Fibroblast of upper back skin (primary cell): ENCODE data around the gene REM2.
A peak's percentile ranks its signal among the peaks of the same experiment; 100 is the strongest.
"Not testable (repeated sequence)": the region's sequence is repeated elsewhere in the genome, so short reads cannot be mapped to it uniquely, and the experiment has no call there.

Experiments used
- DNase-seq: peaks from one replicate; pipeline ENCODE4 v3.0.0-alpha.2; 2013

The REM2 gene

DNA sequence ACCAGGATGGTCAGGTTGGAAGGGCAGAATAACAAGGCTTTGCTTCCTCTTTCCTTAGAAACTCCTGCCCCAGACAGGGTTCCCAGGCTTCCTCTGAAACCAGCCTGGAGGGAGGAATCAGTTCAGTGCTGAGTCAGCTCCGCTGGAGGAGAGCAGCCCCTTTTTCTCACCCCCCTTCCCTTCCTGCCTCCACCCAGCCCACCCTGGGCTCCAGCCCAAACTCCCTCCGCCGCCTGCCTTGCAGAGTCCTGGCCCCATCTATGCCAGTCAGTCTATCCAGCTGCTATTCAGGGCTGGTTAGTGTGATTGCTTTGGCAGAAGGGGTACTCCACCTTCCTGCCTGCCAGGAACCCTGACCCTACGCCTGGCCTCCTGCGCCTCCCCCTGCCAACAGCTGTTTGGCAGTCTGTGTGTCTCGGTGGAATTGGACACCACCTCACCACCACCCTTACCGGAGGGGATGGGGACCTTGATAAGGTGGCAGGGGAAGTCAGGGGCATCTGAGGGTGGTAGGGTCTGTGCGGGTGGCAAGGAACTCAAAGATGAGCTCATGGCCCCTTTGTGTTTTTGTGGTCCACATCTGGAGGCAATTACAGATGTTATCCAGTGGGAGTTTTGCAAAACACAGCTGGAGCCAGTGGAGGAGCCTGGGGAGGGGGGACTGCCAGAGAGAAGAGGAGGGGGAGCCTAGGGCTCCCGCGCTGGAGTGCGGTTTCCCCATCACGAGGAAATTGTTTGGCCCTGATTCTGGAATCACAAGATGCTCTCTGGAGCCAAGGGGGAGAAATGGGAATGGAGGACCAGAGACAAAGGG is 34.5 kb upstream of the REM2 start:
- DNase-seq, result peak; percentile 94

DNA sequence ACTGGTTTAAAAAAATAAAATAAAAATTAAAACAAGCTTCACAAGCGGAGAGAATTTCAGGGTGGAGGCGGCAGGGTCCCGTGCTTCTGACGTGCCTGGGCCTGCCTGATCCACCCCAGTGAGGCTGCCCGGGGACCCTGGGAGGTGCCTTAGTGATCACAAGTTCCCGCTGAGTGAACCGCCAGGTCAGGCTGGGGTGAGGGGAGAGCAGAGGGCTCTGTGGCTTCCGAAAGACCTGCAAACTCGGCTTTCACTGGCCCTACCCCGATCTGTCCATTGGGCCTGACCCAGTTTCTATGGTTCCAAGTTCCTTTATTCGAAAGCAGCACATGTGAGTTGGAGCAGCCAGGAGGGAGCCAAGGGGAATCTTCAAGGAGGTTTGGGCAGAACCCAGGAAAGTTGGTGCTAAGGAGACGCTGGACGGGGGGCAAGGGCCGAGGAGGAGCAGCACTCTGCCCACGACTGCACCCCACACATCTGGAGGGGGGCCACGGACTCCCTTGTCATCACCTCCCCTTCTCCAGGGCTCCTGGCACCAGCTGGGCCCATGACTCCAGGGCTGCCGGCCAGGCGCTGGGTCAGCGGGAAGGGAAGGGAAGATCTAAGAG is 33.7 kb upstream of the REM2 start:
- DNase-seq, result no peak

GRCh38 chr14:22850944-22851764 is 31.9 kb upstream of the REM2 start:
- peak; percentile 95 for DNase-seq

- DNase-seq, result not testable (repeated sequence)
Observed at GRCh38 chr14:22852178-22852577, 30.8 kb upstream of the REM2 start.

- DNase-seq, result no peak
Observed at GRCh38 chr14:22852599-22852939, 30.5 kb upstream of the REM2 start.

- peak; percentile 88 for DNase-seq
Observed at GRCh38 chr14:22852940-22853767, 29.9 kb upstream of the REM2 start.

DNA sequence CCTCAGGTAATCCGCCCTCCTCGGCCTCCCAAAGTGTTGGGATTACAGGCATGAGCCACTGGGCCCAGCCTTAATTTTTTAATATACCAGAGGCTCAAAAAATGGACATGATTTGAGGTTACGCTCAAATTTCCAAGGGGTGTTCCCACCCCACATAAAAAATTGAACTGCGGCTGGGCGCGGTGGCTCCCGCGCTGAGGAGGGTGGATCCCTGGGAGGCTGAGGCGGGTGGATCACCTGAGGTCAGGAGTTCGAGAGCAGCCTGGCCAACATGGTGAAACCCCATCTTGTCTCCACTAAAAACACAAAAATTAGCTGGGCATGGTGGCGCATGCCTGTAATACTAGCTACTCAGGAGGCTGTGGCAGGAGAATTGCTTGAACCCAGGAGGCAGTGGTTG is 28.7 kb upstream of the REM2 start:
- not testable (repeated sequence) for DNase-seq

DNA sequence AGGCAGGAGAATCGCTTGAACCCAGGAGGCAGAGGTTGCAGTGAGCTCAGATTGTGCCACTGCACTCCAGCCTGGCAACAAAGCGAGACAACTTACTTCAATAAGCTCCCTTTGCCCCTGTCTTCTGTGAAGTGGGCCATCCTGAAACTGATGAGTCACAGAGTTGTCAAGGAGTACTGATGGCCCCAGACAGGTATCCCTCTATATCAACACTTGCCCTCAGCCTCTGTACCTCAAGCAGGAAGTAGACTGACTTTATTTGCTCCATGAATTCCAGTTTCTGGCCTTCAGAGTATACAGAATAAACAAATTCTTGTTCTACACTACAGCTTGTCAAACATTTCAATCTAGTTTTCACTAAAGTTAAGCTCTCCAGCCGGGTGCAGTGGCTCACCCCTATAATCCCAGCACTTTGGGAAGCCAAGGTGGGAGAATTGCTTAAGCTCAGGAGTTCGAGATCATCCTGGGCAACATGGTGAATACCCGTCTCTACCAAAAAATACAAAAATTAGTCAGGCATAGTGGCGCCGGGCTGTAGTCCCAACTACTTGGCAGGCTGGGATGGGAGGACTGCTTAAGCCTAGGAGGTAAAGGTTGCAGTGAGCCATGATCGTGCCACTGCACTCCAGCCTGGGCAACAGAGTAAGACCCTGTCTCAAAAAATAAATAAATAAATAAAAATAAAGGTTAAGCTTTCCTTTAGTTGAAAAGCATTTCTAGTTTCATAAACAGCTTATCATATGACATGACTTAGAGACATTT is 27.9 kb upstream of the REM2 start:
- DNase-seq, result no peak

DNA sequence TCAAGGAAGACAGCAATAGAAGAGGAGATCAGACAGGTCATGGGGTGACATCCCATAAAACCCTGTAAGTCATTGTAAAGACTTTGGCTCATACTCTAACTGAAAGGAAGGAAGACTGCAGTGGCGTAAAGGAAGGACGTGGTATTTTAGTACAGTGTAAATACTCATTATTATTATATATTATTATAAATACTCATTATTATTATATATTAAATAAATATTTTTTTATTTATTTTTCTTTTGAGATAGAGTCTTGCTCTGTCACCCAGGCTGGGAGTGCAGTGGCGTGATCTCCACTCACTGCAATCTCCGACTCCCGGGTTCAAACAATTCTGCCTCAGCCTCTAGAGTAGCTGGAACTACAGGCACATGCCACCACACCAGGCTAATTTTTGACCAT is 26.6 kb upstream of the REM2 start:
- DNase-seq, result no peak

DNA sequence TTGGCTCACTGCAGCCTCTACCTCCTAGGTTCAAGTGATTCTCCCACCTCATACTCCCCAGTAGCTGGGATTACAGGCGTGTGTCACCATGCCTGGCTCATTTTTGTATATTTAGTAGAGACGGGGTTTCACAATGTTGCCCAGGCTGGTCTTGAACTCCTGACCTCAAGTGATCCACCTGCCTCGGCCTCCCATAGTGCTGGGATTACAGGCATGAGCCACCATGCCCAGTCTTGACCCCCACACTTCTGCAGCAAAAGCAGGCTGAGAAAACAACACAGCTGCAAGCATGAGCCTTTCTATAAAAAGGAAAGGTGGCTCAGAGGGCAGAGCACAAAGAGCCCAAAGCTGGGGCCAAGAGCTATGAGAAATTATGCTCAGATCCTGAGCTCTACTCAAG is 22.6 kb upstream of the REM2 start:
- DNase-seq, result not testable (repeated sequence)

DNA sequence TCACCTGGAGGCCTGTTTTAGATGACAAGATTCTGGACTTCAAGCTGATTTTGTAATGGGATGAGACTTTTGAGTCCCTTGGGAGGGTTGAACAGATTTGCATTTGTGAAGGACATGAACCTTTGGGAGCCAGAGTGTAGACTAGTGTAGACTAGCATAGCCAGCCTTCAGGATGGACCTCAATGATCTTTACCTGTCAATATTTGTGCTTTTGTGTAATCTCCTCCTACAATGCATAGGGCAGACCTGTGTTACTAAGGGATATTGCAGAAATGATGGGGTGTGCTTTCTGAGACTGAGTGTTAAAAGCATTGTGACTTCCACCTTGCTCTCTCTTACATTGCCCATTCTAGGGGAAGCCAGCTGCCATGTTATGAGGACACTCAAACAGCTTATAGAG is 21.4 kb upstream of the REM2 start:
- DNase-seq, result no peak

DNA sequence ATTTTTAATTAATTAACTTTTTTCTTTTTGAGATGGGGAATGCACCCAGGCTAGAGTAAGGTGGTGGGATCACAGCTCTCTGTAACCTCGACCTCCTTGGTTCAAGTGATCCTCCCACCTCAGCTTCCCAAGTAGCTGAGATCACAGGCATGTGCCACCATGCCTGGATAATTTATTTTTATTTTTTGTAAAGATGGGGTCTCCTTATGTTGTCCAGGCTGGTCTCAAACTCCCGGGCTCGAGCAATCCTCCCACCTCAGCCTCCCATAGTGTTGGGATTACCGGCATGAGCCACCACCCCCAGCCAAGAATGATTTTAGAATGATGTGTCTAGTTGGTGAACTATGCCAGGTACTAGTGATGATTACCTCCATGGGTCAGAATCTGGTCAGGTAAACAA is 18.0 kb upstream of the REM2 start:
- DNase-seq, result no peak

- DNase-seq, result no peak
Observed at GRCh38 chr14:22865424-22866405, 17.3 kb upstream of the REM2 start.

GRCh38 chr14:22866874-22867273 is 16.1 kb upstream of the REM2 start:
- DNase-seq, result no peak

DNA sequence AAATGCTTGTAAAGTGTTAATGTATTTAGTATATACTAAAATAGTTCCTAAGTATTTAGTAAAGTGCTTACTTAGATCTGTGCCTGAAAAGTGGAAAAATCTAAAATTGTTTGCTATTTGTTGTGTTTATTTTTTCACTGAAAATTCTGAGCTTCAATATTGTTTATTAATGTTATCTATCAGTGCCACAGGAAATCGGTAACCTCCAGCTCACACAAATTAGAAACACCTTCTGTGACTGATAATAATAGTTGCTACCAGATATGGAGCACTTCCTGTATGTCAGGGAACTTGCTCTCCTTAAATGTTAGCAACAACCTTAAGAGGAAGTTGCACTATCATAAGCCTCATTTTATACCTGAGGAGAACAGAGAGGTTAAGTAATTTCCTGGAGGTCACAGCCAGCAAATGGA is 12.2 kb upstream of the REM2 start:
- DNase-seq, result no peak

- DNase-seq, result peak; percentile 70
Observed at GRCh38 chr14:22871224-22872032, 11.6 kb upstream of the REM2 start, which contains the start of gene LRP10. LRP10 (plus strand) TSS chr14:22871740; CDS start chr14:22872304, 564 bp downstream.

DNA sequence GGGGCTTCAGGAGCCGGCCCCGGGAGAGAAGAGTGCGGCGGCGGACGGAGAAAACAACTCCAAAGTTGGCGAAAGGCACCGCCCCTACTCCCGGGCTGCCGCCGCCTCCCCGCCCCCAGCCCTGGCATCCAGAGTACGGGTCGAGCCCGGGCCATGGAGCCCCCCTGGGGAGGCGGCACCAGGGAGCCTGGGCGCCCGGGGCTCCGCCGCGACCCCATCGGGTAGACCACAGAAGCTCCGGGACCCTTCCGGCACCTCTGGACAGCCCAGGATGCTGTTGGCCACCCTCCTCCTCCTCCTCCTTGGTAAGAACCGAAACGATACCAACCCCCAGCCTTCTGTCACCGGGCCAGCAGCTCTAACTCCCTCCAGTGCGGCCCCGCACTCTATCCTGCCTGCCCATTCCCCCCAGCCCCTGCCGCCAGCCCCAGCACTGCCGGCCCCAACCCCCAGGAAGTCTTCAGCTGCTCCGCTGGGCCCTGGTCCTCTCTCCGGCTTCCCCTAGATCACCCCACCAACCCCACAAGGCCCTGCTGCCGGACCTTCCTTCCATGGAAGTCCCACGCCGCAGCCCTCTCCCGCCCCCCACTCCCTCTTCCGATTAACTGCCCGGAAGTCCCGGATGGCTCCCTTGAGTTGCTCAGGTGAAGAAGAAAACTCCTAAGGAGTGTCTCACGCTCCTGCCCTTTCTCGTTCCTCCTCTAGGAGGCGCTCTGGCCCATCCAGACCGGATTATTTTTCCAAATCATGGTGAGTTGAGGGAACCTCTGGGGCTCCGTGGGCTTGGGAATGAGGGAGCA is 10.8 kb upstream of the REM2 start:
- peak; percentile 82 for DNase-seq

DNA sequence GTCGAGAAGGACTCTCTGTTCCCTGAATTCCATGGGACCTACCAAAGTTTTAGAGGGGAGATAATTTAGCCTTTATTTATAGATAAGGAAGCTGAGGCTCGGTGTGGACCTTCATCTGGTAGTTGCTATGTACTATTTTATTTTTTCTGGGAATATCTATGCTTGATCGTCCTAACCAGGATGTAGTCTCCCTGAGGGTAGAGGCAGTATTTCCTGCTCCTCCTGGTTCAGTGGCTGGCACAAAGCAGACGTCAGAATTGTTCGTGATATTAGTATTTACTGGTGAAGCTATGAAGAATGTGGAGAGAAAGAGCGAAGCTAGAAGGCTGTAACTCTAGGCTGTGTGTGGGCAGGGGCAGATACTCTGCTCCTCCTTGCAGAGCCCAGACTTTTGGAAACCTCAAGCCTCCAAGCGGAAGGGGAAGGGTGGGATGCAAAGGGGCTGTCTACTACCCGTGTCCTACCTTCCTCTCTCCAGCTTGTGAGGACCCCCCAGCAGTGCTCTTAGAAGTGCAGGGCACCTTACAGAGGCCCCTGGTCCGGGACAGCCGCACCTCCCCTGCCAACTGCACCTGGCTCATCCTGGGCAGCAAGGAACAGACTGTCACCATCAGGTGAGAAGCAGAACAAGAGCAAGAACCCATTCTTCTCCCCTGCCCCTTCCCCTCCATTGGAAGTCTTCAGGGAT is 10.0 kb upstream of the REM2 start:
- DNase-seq, result no peak
